Activated T-cell treated with anti-CD3 and anti-CD28 coated beads for 24 hours (primary cell): ENCODE data around the gene WDFY4.

Experiments used
- DNase-seq: peaks from one replicate; pipeline ENCODE4 v3.0.0-alpha.2; 2020; ENCODE audit warnings: low read depth

Gene WDFY4

GRCh38 chr10:48818861-48819520 is 134.3 kb downstream of the WDFY4 start:
- DNase-seq, result no peak

GRCh38 chr10:48819783-48820182 is 135.1 kb downstream of the WDFY4 start:
- DNase-seq, result no peak

DNA sequence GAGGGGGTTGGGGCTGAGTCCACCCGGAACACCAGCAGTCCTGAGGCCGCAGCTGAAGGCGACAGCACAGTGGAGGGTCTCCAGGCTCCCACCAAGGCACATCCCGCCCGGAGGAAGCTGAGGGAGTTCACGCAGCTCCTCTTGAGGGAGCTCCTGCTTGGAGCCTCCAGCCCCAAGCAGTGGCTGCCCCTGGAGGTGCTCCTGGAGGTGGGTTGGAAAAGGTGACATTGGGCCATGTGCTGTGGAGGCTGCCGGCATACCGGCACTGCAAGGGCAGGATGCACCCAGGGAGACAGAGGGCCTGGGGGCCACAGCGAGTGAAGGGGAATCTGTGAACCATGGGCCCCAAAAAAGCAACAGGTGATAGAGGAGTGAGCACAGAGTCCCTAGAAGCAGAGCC is 135.6 kb downstream of the WDFY4 start:
- no peak for DNase-seq

DNA sequence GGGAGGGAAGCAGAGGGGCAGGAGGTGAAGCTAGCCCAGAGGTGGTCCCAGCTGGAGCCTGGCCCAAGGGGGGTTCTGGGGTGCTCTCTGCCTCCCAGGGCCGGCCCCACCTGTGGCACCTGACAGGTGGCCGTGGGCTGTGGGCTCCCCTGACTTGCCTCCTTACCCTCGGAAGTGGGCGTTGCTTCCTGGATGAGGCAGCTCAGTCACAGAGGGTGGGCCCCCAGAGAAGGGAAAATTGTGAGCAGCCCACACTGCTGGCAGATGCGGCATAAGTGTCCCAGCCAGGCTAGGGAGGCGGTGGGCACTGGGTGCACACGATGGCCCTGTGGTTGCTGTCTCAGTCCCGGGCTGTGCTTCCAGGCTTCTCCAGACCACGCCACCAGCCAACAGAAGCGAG is 136.0 kb downstream of the WDFY4 start:
- DNase-seq, result no peak

- DNase-seq, result no peak
Measured at GRCh38 chr10:48821111-48821510, 136.4 kb downstream of the WDFY4 start.

DNA sequence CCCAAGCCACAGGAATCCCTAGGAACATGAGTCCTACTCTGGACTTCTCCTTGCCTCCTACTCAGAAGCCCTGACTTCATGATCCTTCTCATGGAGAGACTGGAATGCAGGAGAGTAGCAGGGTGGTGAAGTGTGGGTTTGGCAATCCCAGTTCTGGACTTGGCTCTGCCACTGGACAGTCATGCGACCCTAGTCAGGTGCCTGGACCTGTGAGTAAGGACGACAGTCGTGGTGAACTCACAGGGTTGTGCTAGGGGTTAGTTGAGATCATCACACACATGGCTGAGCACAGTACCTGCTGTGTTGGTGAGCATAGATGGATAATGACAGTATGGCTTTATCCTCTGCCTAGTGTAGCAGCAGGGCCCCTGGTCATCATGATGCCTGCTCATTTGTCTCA is 137.0 kb downstream of the WDFY4 start:
- no peak for DNase-seq

- DNase-seq, result no peak
Measured at GRCh38 chr10:48833674-48834073, 149.0 kb downstream of the WDFY4 start.

GRCh38 chr10:48834189-48834965 is 149.7 kb downstream of the WDFY4 start:
- DNase-seq, result no peak

- DNase-seq, result no peak
Measured at GRCh38 chr10:48835781-48836180, 151.1 kb downstream of the WDFY4 start.

DNA sequence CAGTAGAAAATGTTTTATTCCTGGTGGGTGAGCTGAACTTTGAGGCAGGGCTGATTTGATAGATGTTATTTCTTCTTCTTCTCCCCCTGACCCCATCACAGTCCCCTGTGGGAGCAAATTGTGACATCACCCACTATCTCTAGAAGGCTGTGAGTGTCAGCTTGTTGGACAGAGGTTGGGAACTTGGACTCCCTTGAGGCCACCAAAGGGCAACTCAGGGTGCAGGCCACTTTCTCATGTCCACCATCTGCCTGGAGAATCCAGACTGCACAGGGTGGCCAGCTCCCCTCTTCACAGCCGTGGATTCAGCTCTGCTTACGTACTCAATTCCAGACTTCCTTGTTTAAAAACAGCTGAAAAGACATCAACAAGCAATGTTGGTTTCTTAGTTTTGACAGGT is 151.9 kb downstream of the WDFY4 start:
- DNase-seq, result no peak

GRCh38 chr10:48838834-48839233 is 154.2 kb downstream of the WDFY4 start:
- DNase-seq, result no peak

- DNase-seq, result no peak
Measured at GRCh38 chr10:48839809-48840679, 155.4 kb downstream of the WDFY4 start.

DNA sequence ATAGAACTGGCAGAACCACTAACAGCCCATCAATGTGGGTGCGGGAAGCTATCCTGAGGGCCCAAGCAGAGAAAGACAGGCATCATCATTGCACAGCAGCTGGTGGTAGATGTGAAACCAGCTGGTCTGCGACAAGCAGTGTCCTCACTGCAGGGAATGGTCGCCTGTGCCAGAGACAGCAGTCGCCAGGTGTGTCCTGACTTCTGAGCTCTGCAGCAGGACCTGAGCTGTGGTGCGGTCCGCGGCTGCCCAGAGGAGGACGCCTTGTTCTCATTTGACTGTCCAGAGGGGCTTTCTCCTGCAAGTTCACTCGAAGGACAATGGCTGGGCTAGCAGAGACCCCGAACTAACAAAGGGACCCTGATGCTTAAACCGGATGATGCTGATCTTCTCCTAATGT is 157.6 kb downstream of the WDFY4 start:
- no peak for DNase-seq

DNA sequence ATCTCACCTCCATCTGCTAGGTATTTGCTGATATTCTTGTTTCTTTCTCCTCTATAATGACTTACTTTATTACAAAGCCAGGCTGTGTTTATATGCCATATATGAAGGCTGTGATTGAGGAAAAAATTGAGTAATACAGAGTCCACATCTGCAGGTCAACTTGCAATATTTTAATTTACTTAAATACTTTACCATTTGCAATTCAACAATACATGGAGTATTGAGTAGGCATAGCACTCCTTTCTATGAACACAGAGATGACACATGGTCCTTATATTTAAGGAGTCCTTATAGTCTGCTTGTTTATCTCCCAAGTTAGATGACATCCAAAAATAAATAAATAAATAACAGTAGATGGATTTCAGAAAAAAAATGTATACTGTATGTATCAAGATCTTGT is 158.5 kb downstream of the WDFY4 start:
- DNase-seq, result no peak

DNA sequence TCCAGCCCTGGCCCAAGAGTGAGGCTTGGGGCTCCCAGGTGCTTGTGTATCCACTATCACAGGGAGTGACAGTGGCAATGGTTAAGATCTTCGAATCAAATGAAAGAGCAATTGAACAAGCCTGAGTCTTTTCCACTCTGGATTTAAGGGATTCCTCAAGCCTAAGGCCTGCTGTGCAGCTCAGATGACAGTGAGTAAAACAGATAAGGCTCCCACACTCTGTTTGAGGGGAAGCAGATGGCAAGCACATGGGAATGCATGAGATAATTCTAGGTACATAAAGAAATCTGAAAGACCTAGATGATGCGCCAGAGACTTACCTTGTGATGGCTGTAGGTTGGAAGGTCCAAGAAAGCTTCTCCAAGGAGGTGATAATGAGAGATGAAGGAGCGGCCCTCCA is 159.9 kb downstream of the WDFY4 start:
- DNase-seq, result no peak

- DNase-seq, result no peak
Measured at GRCh38 chr10:48845512-48845911, 160.8 kb downstream of the WDFY4 start.

GRCh38 chr10:48847691-48848090 is 163.0 kb downstream of the WDFY4 start:
- DNase-seq, result no peak

- no peak for DNase-seq
Measured at GRCh38 chr10:48856855-48857254, 172.2 kb downstream of the WDFY4 start.

- no peak for DNase-seq
Measured at GRCh38 chr10:48872234-48872633, 187.6 kb downstream of the WDFY4 start.

DNA sequence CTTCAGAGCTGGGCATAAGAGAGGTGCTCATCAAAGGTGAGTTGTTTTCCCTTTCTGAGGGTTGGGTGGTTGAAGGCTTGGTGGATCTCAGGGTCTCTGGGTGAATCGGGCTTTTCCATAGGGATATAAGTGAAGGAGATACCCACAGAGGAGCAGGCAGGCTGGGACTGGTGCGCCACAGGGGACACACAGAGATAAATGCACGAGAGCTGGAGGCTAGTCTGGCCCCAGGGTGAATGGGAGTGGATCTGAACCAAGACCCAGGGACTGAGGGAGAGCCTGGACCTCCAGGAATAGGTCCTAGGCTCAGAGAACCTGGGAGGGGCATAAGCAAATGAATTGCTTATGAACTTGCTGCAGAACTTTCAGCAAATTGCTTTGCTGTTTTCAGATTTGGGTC is 193.4 kb downstream of the WDFY4 start:
- no peak for DNase-seq

- DNase-seq, result no peak
Measured at GRCh38 chr10:48879451-48879850, 194.8 kb downstream of the WDFY4 start.

DNA sequence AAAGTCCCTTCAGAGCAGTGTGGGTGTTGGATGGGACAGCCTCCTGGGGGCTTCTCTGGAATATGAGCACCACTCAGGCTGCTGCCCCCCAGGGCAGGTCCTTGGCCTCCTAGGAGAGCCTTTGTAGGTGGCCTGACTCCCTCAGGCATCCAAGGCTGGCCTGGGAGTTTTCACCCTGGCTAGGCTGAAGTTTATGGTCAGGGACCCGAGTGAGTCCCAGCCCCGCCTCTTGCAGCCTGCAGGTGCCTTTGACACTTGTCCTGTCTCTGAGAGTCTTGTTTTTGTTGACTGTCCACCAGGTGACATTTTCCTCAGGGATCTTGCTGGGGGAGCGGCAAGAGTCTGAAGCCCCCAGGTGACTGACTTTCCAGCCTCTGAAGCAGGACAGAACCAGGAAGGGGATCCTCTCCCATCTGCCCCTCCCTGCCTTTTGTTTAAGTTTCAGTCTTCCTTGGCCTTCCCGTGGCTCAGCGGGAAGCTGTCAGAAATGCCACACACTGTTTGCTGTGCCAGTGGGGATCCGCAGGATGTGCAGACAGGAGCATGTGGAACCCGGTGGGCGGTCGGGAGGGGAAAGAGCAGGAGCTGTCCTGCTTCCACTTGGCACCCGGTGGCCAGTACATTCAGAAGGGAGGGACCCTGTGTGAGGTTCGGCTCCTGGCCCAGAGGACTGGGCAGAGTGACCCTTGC is 195.5 kb downstream of the WDFY4 start:
- DNase-seq, result no peak
